Stomach smooth muscle (tissue), 2 donors: ENCODE measurements around the gene CETP.

ENCODE experiments used
- H3K27ac ChIP-seq: one replicate; pipeline ENCODE4 v1.7.0; 2013; ENCODE audit warnings: mild to moderate bottlenecking, low read length, inconsistent platforms
- H3K27me3 ChIP-seq, 2 donors: one replicate each; pipeline ENCODE4 v1.7.0; 2013; ENCODE audit warnings: low read length in 2 of 2; ENCODE audit not compliant: insufficient read depth in 2 of 2, control insufficient read depth in 1 of 2
- H3K36me3 ChIP-seq, 2 donors: one replicate each; pipeline ENCODE4 v1.7.0; 2013; ENCODE audit warnings: low read length in 2 of 2; ENCODE audit not compliant: control insufficient read depth in 2 of 2, insufficient read depth in 2 of 2
- H3K4me1 ChIP-seq: one replicate; pipeline ENCODE4 v1.7.0; 2013; ENCODE audit warnings: low read length; ENCODE audit not compliant: control insufficient read depth, insufficient read depth
- H3K4me3 ChIP-seq, 2 donors: one replicate each; pipeline ENCODE4 v1.7.0; 2013; ENCODE audit warnings: low read length in 2 of 2
- H3K9ac ChIP-seq, 2 donors: one replicate each; pipeline ENCODE4 v1.7.0; 2013; ENCODE audit warnings: low read length in 2 of 2, mild to moderate bottlenecking in 1 of 2
- H3K9me3 ChIP-seq, 2 donors: one replicate each; pipeline ENCODE4 v1.7.0; 2013; ENCODE audit warnings: low read length in 2 of 2; ENCODE audit not compliant: control insufficient read depth in 2 of 2
- donor health status: healthy.
- donor health status: Pancreatic carcinoma.

CETP gene

GRCh38 chr16:57024894-57025680, 63.3 kb downstream of the CETP start:
- Histone ChIP-seq H3K27ac (no peak overlapping the region), H3K36me3 (peaks cover 11 to 17% of the 10 kb centered on the region in 2 donors), H3K4me1 (no peaks in the 10 kb centered on the region), H3K9ac (no peak overlapping the region), H3K4me3 (no peak overlapping the region), H3K9me3 (no peaks in the 10 kb centered on the region), H3K27me3 (no peaks in the 10 kb centered on the region)

- H3K9me3 ChIP-seq, result no peaks in the 10 kb centered on the region
- H3K4me1 ChIP-seq, result no peaks in the 10 kb centered on the region
- no peak overlapping the region for H3K9ac ChIP-seq
- H3K27me3 ChIP-seq, result no peaks in the 10 kb centered on the region
- H3K27ac ChIP-seq, result no peak overlapping the region
- no peak overlapping the region for H3K4me3 ChIP-seq
- H3K36me3 ChIP-seq, result peaks cover 11 to 12% of the 10 kb centered on the region in 2 donors
These were observed 64.4 kb downstream of the CETP start for GRCh38 chr16:57025941-57026777.

GRCh38 chr16:57026778-57027062, 65.0 kb downstream of the CETP start:
- Histone ChIP-seq H3K4me3 (no peak overlapping the region), H3K9ac (no peak overlapping the region), H3K9me3 (no peaks in the 10 kb centered on the region), H3K4me1 (no peaks in the 10 kb centered on the region), H3K27ac (no peak overlapping the region), H3K36me3 (peaks cover 5 to 6% of the 10 kb centered on the region in 2 donors), H3K27me3 (no peaks in the 10 kb centered on the region)

GRCh38 chr16:57027067-57027466, 65.3 kb downstream of the CETP start:
- no peak overlapping the region for H3K9ac ChIP-seq
- no peak overlapping the region for H3K4me3 ChIP-seq
- H3K27ac ChIP-seq, result no peak overlapping the region
- H3K9me3 ChIP-seq, result no peaks in the 10 kb centered on the region
- H3K4me1 ChIP-seq, result no peaks in the 10 kb centered on the region
- H3K36me3 ChIP-seq, result peaks cover 3 to 4% of the 10 kb centered on the region in 2 donors
- H3K27me3 ChIP-seq, result no peaks in the 10 kb centered on the region

GRCh38 chr16:57028086-57028485, 66.3 kb downstream of the CETP start:
- no peaks in the 10 kb centered on the region for H3K27me3 ChIP-seq
- H3K36me3 ChIP-seq, result peaks cover 3% of the 10 kb centered on the region in 2 donors
- H3K9ac ChIP-seq, result no peak overlapping the region
- H3K27ac ChIP-seq, result no peak overlapping the region
- no peak overlapping the region for H3K4me3 ChIP-seq
- no peaks in the 10 kb centered on the region for H3K9me3 ChIP-seq
- H3K4me1 ChIP-seq, result no peaks in the 10 kb centered on the region

GRCh38 chr16:57029161-57030160, 67.7 kb downstream of the CETP start:
- no peak overlapping the region for H3K27ac ChIP-seq
- H3K9me3 ChIP-seq, result no peaks in the 10 kb centered on the region
- no peak overlapping the region for H3K4me3 ChIP-seq
- H3K36me3 ChIP-seq, result peaks cover 3 to 6% of the 10 kb centered on the region in 2 donors
- no peaks in the 10 kb centered on the region for H3K27me3 ChIP-seq
- H3K4me1 ChIP-seq, result no peaks in the 10 kb centered on the region
- no peak overlapping the region for H3K9ac ChIP-seq

GRCh38 chr16:57030346-57030902, 68.7 kb downstream of the CETP start:
- H3K9ac ChIP-seq, result no peak overlapping the region
- no peaks in the 10 kb centered on the region for H3K4me1 ChIP-seq
- no peak overlapping the region for H3K4me3 ChIP-seq
- H3K36me3 ChIP-seq, result peaks cover 3 to 7% of the 10 kb centered on the region in 2 donors
- H3K27ac ChIP-seq, result no peak overlapping the region
- H3K27me3 ChIP-seq, result no peaks in the 10 kb centered on the region
- H3K9me3 ChIP-seq, result no peaks in the 10 kb centered on the region

GRCh38 chr16:57031156-57031555, 69.4 kb downstream of the CETP start:
- no peaks in the 10 kb centered on the region for H3K9me3 ChIP-seq

GRCh38 chr16:57032346-57032745, 70.6 kb downstream of the CETP start:
- Histone ChIP-seq H3K27me3 (no peaks in the 10 kb centered on the region), H3K4me1 (no peaks in the 10 kb centered on the region), H3K9ac (no peak overlapping the region), H3K27ac (no peak overlapping the region), H3K9me3 (no peaks in the 10 kb centered on the region), H3K36me3 (peaks cover 3 to 7% of the 10 kb centered on the region in 2 donors), H3K4me3 (no peak overlapping the region)

More at GRCh38 chr16:57031156-57031555, 69.4 kb downstream of the CETP start:
- Histone ChIP-seq H3K4me3 (no peak overlapping the region), H3K27me3 (no peaks in the 10 kb centered on the region), H3K4me1 (no peaks in the 10 kb centered on the region), H3K9ac (no peak overlapping the region), H3K27ac (no peak overlapping the region), H3K36me3 (peaks cover 3 to 7% of the 10 kb centered on the region in 2 donors)

GRCh38 chr16:57032931-57033330, 71.2 kb downstream of the CETP start:
- peaks cover 3 to 7% of the 10 kb centered on the region in 2 donors for H3K36me3 ChIP-seq
- no peak overlapping the region for H3K4me3 ChIP-seq
- H3K9me3 ChIP-seq, result no peaks in the 10 kb centered on the region
- H3K27me3 ChIP-seq, result no peaks in the 10 kb centered on the region
- H3K9ac ChIP-seq, result no peak overlapping the region
- no peaks in the 10 kb centered on the region for H3K4me1 ChIP-seq
- no peak overlapping the region for H3K27ac ChIP-seq
